Measurements from ENCODE around the gene D2HGDH.
A peak's percentile ranks its signal among the peaks of the same experiment; 100 is the strongest.

D2HGDH gene

GRCh38 chr2:241752689-241753276, 18.4 kb downstream of the D2HGDH start:
- Histone ChIP-seq H3K18ac (ENCODE audit: low read length) (no peak overlapping the region), H3K27me3 (ENCODE audit: insufficient read depth, low read length) (no peaks in the 10 kb centered on the region), H3K4me1 (ENCODE audit: control insufficient read depth in 1 of 2, insufficient read depth in 2 of 2, low read length in 2 of 2) (no peaks in the 10 kb centered on the region), H3K79me2 (ENCODE audit: control insufficient read depth, insufficient read depth, low read length, poor library complexity) (no peaks in the 10 kb centered on the region), H3K27ac (ENCODE audit: low read depth, low read length) (no peak overlapping the region), H4K91ac (ENCODE audit: low read depth, low read length) (peak overlapping the region; percentile 2), H3K23ac (ENCODE audit: low read length) (no peak overlapping the region), H3K9ac (ENCODE audit: low read length) (no peak overlapping the region), H4K12ac (ENCODE audit: low read depth, low read length) (no peak overlapping the region), H4K8ac (ENCODE audit: low read depth, low read length) (no peak overlapping the region), H3K4me2 (ENCODE audit: low read length) (no peak overlapping the region), H3K14ac (ENCODE audit: low read length) (no peak overlapping the region), H3K4ac (ENCODE audit: low read depth, low read length) (no peak overlapping the region), H2AFZ (ENCODE audit: insufficient read depth, low read length, poor library complexity) (no peak overlapping the region), H2BK120ac (ENCODE audit: insufficient read depth, low read length, poor library complexity) (no peak overlapping the region), H3K9me3 (ENCODE audit: insufficient read depth, low read depth, low read length) (no peaks in the 10 kb centered on the region), H2BK5ac (ENCODE audit: low read depth, low read length, poor library complexity) (no peak overlapping the region), H2BK12ac (ENCODE audit: low read length) (no peak overlapping the region), H2AK5ac (ENCODE audit: low read length) (no peak overlapping the region), H3K79me1 (ENCODE audit: low read length) (no peaks in the 10 kb centered on the region), H3K36me3 (ENCODE audit: control insufficient read depth in 1 of 2, insufficient read depth in 2 of 2, low read length in 2 of 2) (peaks cover 25 to 32% of the 10 kb centered on the region in 2 experiments), H3K4me3 (ENCODE audit: low read depth, low read length) (no peak overlapping the region)
- no CpG with 5 or more reads among the region's 21 CpGs for WGBS (ENCODE audit: extremely low coverage, insufficient coverage, insufficient read length)
- no peak for DNase-seq

GRCh38 chr2:241753493-241753892, 19.1 kb downstream of the D2HGDH start:
- no CpG with 5 or more reads among the region's 17 CpGs for WGBS (ENCODE audit: extremely low coverage, insufficient coverage, insufficient read length)
- H3K9me3 ChIP-seq (ENCODE audit: insufficient read depth, low read depth, low read length), result no peaks in the 10 kb centered on the region
- no peaks in the 10 kb centered on the region for H3K79me2 ChIP-seq (ENCODE audit: control insufficient read depth, insufficient read depth, low read length, poor library complexity)
- no peak for DNase-seq
- H3K23ac ChIP-seq (ENCODE audit: low read length), result no peak overlapping the region
- H3K4me1 ChIP-seq (ENCODE audit: control insufficient read depth in 1 of 2, insufficient read depth in 2 of 2, low read length in 2 of 2), result no peaks in the 10 kb centered on the region
- H2AK5ac ChIP-seq (ENCODE audit: low read length), result no peak overlapping the region
- H2AFZ ChIP-seq (ENCODE audit: insufficient read depth, low read length, poor library complexity), result no peak overlapping the region
- H3K27me3 ChIP-seq (ENCODE audit: insufficient read depth, low read length), result no peaks in the 10 kb centered on the region
- H3K9ac ChIP-seq (ENCODE audit: low read length), result no peak overlapping the region
- H2BK12ac ChIP-seq (ENCODE audit: low read length), result no peak overlapping the region
- H3K4me3 ChIP-seq (ENCODE audit: low read depth, low read length), result no peak overlapping the region
- no peak overlapping the region for H3K14ac ChIP-seq (ENCODE audit: low read length)
- H3K4ac ChIP-seq (ENCODE audit: low read depth, low read length), result no peak overlapping the region
- no peak overlapping the region for H4K12ac ChIP-seq (ENCODE audit: low read depth, low read length)
- no peak overlapping the region for H2BK120ac ChIP-seq (ENCODE audit: insufficient read depth, low read length, poor library complexity)
- H4K91ac ChIP-seq (ENCODE audit: low read depth, low read length), result peak overlapping the region; percentile 61
- H4K8ac ChIP-seq (ENCODE audit: low read depth, low read length), result no peak overlapping the region
- no peak overlapping the region for H3K27ac ChIP-seq (ENCODE audit: low read depth, low read length)
- H2BK5ac ChIP-seq (ENCODE audit: low read depth, low read length, poor library complexity), result no peak overlapping the region
- no peak overlapping the region for H3K18ac ChIP-seq (ENCODE audit: low read length)
- H3K36me3 ChIP-seq (ENCODE audit: control insufficient read depth in 1 of 2, insufficient read depth in 2 of 2, low read length in 2 of 2), result peaks cover 25 to 30% of the 10 kb centered on the region in 2 experiments
- H3K4me2 ChIP-seq (ENCODE audit: low read length), result no peak overlapping the region
- no peaks in the 10 kb centered on the region for H3K79me1 ChIP-seq (ENCODE audit: low read length)

- Histone ChIP-seq H4K8ac (ENCODE audit: low read depth, low read length) (no peak overlapping the region), H3K14ac (ENCODE audit: low read length) (no peak overlapping the region), H3K4ac (ENCODE audit: low read depth, low read length) (no peak overlapping the region), H3K4me3 (ENCODE audit: low read depth, low read length) (no peak overlapping the region), H3K4me1 (ENCODE audit: control insufficient read depth in 1 of 2, insufficient read depth in 2 of 2, low read length in 2 of 2) (no peaks in the 10 kb centered on the region), H3K4me2 (ENCODE audit: low read length) (no peak overlapping the region), H2BK5ac (ENCODE audit: low read depth, low read length, poor library complexity) (no peak overlapping the region), H3K36me3 (ENCODE audit: control insufficient read depth in 1 of 2, insufficient read depth in 2 of 2, low read length in 2 of 2) (peaks cover 23 to 25% of the 10 kb centered on the region in 2 experiments), H2BK12ac (ENCODE audit: low read length) (no peak overlapping the region), H3K27me3 (ENCODE audit: insufficient read depth, low read length) (no peaks in the 10 kb centered on the region), H3K23ac (ENCODE audit: low read length) (no peak overlapping the region), H4K91ac (ENCODE audit: low read depth, low read length) (peak overlapping the region; percentile 61), H3K9ac (ENCODE audit: low read length) (no peak overlapping the region), H3K18ac (ENCODE audit: low read length) (no peak overlapping the region), H3K79me1 (ENCODE audit: low read length) (no peaks in the 10 kb centered on the region), H4K12ac (ENCODE audit: low read depth, low read length) (no peak overlapping the region), H2AFZ (ENCODE audit: insufficient read depth, low read length, poor library complexity) (no peak overlapping the region), H2AK5ac (ENCODE audit: low read length) (no peak overlapping the region), H3K27ac (ENCODE audit: low read depth, low read length) (no peak overlapping the region), H3K9me3 (ENCODE audit: insufficient read depth, low read depth, low read length) (no peaks in the 10 kb centered on the region), H3K79me2 (ENCODE audit: control insufficient read depth, insufficient read depth, low read length, poor library complexity) (no peaks in the 10 kb centered on the region), H2BK120ac (ENCODE audit: insufficient read depth, low read length, poor library complexity) (no peak overlapping the region)
- WGBS (ENCODE audit: extremely low coverage, insufficient coverage, insufficient read length), result no CpG with 5 or more reads among the region's 20 CpGs
- DNase-seq, result no peak
Measured at GRCh38 chr2:241754042-241754441, 19.6 kb downstream of the D2HGDH start.

GRCh38 chr2:241755166-241755565, 20.7 kb downstream of the D2HGDH start:
- no CpG with 5 or more reads among the region's 18 CpGs for WGBS (ENCODE audit: extremely low coverage, insufficient coverage, insufficient read length)
- Histone ChIP-seq H4K12ac (ENCODE audit: low read depth, low read length) (no peak overlapping the region), H4K91ac (ENCODE audit: low read depth, low read length) (no peak overlapping the region), H3K9me3 (ENCODE audit: insufficient read depth, low read depth, low read length) (peaks cover under 1% of the 10 kb centered on the region), H3K79me2 (ENCODE audit: control insufficient read depth, insufficient read depth, low read length, poor library complexity) (no peaks in the 10 kb centered on the region), H2BK12ac (ENCODE audit: low read length) (no peak overlapping the region), H2BK120ac (ENCODE audit: insufficient read depth, low read length, poor library complexity) (no peak overlapping the region), H3K14ac (ENCODE audit: low read length) (no peak overlapping the region), H3K9ac (ENCODE audit: low read length) (no peak overlapping the region), H3K4ac (ENCODE audit: low read depth, low read length) (no peak overlapping the region), H3K18ac (ENCODE audit: low read length) (no peak overlapping the region), H3K4me2 (ENCODE audit: low read length) (no peak overlapping the region), H3K27ac (ENCODE audit: low read depth, low read length) (no peak overlapping the region), H3K36me3 (ENCODE audit: control insufficient read depth in 1 of 2, insufficient read depth in 2 of 2, low read length in 2 of 2) (peaks cover 21 to 26% of the 10 kb centered on the region in 2 experiments), H2BK5ac (ENCODE audit: low read depth, low read length, poor library complexity) (no peak overlapping the region), H3K27me3 (ENCODE audit: insufficient read depth, low read length) (no peaks in the 10 kb centered on the region), H3K79me1 (ENCODE audit: low read length) (no peaks in the 10 kb centered on the region), H2AK5ac (ENCODE audit: low read length) (no peak overlapping the region), H3K4me3 (ENCODE audit: low read depth, low read length) (no peak overlapping the region), H3K4me1 (ENCODE audit: control insufficient read depth in 1 of 2, insufficient read depth in 2 of 2, low read length in 2 of 2) (peaks cover 0 to 2% of the 10 kb centered on the region in 2 experiments), H2AFZ (ENCODE audit: insufficient read depth, low read length, poor library complexity) (no peak overlapping the region), H3K23ac (ENCODE audit: low read length) (no peak overlapping the region), H4K8ac (ENCODE audit: low read depth, low read length) (no peak overlapping the region)
- no peak for DNase-seq
